Body of pancreas (tissue), 4 donors: ENCODE data around the gene LPCAT1.

Experiments
- CTCF ChIP-seq, 7 experiments: fragments of 450-650 bp in 4 of 7; fragments of 200-600 bp in 3 of 7; sonication (generic) in 3 of 7; IDR thresholded peaks; one replicate each; pipeline ENCODE4 v1.5.1; 2016 to 2019; ENCODE audit warnings: antibody characterized with exemption in 7 of 7
- POLR2A ChIP-seq, 3 donors: fragments of 450-650 bp; IDR thresholded peaks; one replicate each; pipeline ENCODE4 v1.6.1; 2016; ENCODE audit warnings: antibody characterized with exemption in 3 of 3, mild to moderate bottlenecking in 2 of 3

- TF ChIP-seq CTCF (IDR thresholded peaks at IDR 0.05), result no peak
- TF ChIP-seq POLR2A (IDR thresholded peaks at IDR 0.05), result no peak
These were observed 9.5 kb downstream of the LPCAT1 start for GRCh38 chr5:1514027-1514818.
